Measurements from ENCODE around the gene BEND4.

Gene BEND4

GRCh38 chr4:42101446-42101975, 50.9 kb downstream of the BEND4 start:
- no peak for DNase-seq

- no peak for DNase-seq
These were observed 64.1 kb downstream of the BEND4 start for GRCh38 chr4:42088386-42088785.

- DNase-seq = no peak
These were observed 68.6 kb downstream of the BEND4 start for GRCh38 chr4:42083816-42084215.

- DNase-seq = no peak
These were observed 72.1 kb downstream of the BEND4 start for GRCh38 chr4:42080306-42080705.

GRCh38 chr4:42078184-42078801, 74.2 kb downstream of the BEND4 start:
- no peak for DNase-seq

- no peak for DNase-seq
These were observed 78.2 kb downstream of the BEND4 start for GRCh38 chr4:42074294-42074693.

GRCh38 chr4:42070463-42070862, 82.0 kb downstream of the BEND4 start:
- DNase-seq = no peak

- no peak for DNase-seq
These were observed 85.2 kb downstream of the BEND4 start for GRCh38 chr4:42067264-42067663.

GRCh38 chr4:42066402-42066801, 86.1 kb downstream of the BEND4 start:
- no peak for DNase-seq

All from NCI-H446 treated with DMSO at 0.1 percent for 48 hours (cell line).